ENCODE results near the gene KRT7. TPM values are rescaled to one million over a fixed set of nuclear protein-coding genes. Genes with fewer than 3 reads are reported as not detected.
A peak's percentile ranks its signal among the peaks of the same experiment; 100 is the strongest.

Gene KRT7
- total and polyA plus RNA-seq, 5 donors from 2014 or later = 0.56 to 1.4 TPM; not detected in 3

DNA sequence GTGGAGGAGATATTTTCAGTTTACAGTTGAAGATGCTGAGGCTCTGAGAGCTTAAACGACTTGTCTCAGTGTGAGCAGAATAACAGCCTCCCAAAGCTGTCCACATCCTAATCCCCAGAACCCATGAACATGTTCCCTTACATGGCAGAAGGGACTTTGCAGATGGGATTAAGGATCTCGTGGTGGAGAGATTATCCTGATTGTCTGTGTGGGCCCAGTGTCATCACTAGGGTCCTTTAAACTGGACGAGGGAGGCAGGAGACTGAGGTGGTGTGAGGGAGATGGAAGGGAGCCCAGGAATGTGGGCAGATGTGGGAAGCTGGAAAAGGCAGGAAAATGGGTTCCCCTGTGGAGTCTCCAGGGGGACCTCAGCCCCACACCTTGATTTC lies 31.6 kb upstream of the KRT7 start:
- ATAC-seq (ENCODE audit: low read depth in 2 of 2) (no peak), DNase-seq (no peak)
- Histone ChIP-seq H3K36me3 (ENCODE audit: control insufficient read depth, insufficient read depth, low read length) (no peaks in the 10 kb centered on the region), H3K4me3 (ENCODE audit: low read depth, low read length) (no peak overlapping the region), H3K27me3 (ENCODE audit: control insufficient read depth, insufficient read depth, low read length) (peaks cover 2% of the 10 kb centered on the region), H3K9me3 (ENCODE audit: control insufficient read depth in 2 of 2, low read length in 2 of 2) (no peaks in the 10 kb centered on the region), H3K4me1 (ENCODE audit: control insufficient read depth, insufficient read depth, low read length, poor library complexity, severe bottlenecking) (no peaks in the 10 kb centered on the region), H3K27ac (ENCODE audit: insufficient read depth, low read length, poor library complexity, severe bottlenecking) (no peak overlapping the region)
- no peaks in the 10 kb centered on the region for H3K36me3 Mint-ChIP-seq
- peaks cover 0 to 2% (median 0%) of the 10 kb centered on the region in 7 donors for H3K9me3 Mint-ChIP-seq
- no peak overlapping the region for H3K4me3 Mint-ChIP-seq
- H3K27ac Mint-ChIP-seq = no peak overlapping the region
- peaks cover 0 to 6% (median 2%) of the 10 kb centered on the region in 4 donors for H3K4me1 Mint-ChIP-seq
- H3K27me3 Mint-ChIP-seq = peaks cover 19% of the 10 kb centered on the region

DNA sequence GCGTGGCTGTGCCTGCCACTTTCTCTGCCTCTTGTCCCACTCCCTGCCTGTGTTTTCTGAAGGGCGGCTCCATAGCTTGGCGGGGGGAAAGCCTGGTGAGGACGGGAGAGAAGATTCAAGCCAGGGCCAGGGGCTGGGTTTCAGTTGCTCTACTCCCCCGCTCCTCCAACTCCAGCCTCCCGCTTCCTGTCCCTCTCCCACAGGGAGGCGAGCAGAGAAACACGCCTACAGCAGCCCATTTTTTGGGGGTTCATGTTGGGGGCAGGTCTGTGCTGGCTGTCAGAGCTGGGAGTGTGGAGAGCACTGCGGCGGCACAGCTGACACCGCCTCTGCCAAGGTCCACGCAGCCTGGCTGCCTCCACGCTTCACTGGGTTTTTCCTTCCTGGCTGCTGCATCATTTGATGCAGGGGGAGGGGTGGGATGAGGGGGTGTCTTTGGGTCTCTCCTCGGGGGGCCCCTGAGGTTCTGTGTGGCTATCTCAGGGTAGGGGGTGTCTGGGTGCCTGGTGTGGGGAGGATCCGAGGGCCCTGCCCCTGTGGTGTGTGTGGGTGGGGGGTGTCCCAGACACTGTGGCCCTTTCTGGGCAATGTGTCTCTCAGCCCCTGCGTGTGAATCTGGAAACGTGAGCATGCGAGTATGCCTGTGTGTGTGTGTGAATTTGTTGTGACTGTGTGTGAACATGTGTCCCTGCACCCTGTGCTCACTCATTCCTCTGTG lies 30.5 kb upstream of the KRT7 start:
- H3K27ac Mint-ChIP-seq = no peak overlapping the region
- peaks cover 2% of the 10 kb centered on the region for H3K27me3 ChIP-seq (ENCODE audit: control insufficient read depth, insufficient read depth, low read length)

DNA sequence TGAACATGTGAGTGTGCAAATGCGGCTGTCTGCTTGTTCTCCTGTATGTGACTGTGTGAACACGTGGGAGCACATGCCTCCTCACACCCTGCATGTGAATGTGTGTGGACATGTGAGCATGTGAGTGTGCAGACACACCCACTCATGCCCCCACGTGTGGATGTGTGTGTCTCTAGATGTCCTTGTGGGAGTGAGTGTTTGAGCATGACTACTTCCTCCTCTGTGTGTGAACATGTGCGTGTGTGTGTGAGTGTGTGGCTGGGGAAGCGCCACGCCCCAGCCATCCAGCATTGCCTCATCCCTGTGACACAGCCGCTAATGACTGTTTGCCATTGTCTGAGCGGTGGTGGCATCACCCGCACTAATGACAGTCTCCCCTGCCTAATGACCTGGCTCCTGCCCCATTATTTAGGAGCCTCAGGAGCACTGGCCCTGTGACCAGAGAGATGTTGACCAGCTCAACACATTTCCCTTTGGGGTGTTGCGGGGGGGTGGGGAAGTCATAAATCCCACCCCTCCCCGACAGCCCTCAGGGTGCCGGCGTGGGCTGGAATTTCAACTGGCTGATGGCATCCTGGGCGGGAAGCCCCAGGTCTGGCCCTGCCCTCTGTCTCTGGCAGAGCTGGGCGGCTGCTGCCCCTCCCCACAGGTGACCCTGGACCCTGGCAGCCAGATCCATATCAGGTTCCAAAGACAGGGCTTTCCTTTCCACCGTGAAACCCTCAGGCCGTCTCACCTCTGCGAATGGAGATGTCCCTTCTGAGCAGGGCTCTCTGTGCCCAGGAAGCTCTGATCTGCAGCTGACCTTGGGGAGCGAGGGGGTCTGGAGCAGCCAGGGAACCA lies 29.7 kb upstream of the KRT7 start:
- Histone ChIP-seq H3K27ac (ENCODE audit: insufficient read depth, low read length, poor library complexity, severe bottlenecking) (no peak overlapping the region), H3K4me1 (ENCODE audit: control insufficient read depth, insufficient read depth, low read length, poor library complexity, severe bottlenecking) (no peaks in the 10 kb centered on the region), H3K9me3 (ENCODE audit: control insufficient read depth in 2 of 2, low read length in 2 of 2) (no peaks in the 10 kb centered on the region), H3K36me3 (ENCODE audit: control insufficient read depth, insufficient read depth, low read length) (no peaks in the 10 kb centered on the region), H3K4me3 (ENCODE audit: low read depth, low read length) (no peak overlapping the region), H3K27me3 (ENCODE audit: control insufficient read depth, insufficient read depth, low read length) (peaks cover 2% of the 10 kb centered on the region)
- peaks cover 0 to 2% (median 0%) of the 10 kb centered on the region in 7 donors for H3K9me3 Mint-ChIP-seq
- H3K4me3 Mint-ChIP-seq = no peak overlapping the region
- peaks cover 0 to 6% (median 2%) of the 10 kb centered on the region in 4 donors for H3K4me1 Mint-ChIP-seq
- no peaks in the 10 kb centered on the region for H3K36me3 Mint-ChIP-seq
- peak in 1 of 3 donors; percentile 7 for DNase-seq
- no peak overlapping the region for H3K27ac Mint-ChIP-seq
- peaks cover 20% of the 10 kb centered on the region for H3K27me3 Mint-ChIP-seq
- ATAC-seq (ENCODE audit: low read depth in 2 of 2) = peak; percentile 22 to 42

More for the DNA sequence above, 30.5 kb upstream of the KRT7 start:
- no peaks in the 10 kb centered on the region for H3K9me3 ChIP-seq (ENCODE audit: control insufficient read depth in 2 of 2, low read length in 2 of 2)
- Mint-ChIP-seq H3K36me3 (no peaks in the 10 kb centered on the region), H3K27me3 (peaks cover 19% of the 10 kb centered on the region), H3K4me1 (peaks cover 0 to 6% (median 2%) of the 10 kb centered on the region in 4 donors), H3K9me3 (peaks cover 0 to 2% (median 0%) of the 10 kb centered on the region in 7 donors), H3K4me3 (no peak overlapping the region)
- no peaks in the 10 kb centered on the region for H3K36me3 ChIP-seq (ENCODE audit: control insufficient read depth, insufficient read depth, low read length)
- no peaks in the 10 kb centered on the region for H3K4me1 ChIP-seq (ENCODE audit: control insufficient read depth, insufficient read depth, low read length, poor library complexity, severe bottlenecking)
- DNase-seq = no peak
- no peak overlapping the region for H3K27ac ChIP-seq (ENCODE audit: insufficient read depth, low read length, poor library complexity, severe bottlenecking)
- peak in 1 of 2 donors; percentile 2 for ATAC-seq (ENCODE audit: low read depth in 2 of 2)
- no peak overlapping the region for H3K4me3 ChIP-seq (ENCODE audit: low read depth, low read length)

DNA sequence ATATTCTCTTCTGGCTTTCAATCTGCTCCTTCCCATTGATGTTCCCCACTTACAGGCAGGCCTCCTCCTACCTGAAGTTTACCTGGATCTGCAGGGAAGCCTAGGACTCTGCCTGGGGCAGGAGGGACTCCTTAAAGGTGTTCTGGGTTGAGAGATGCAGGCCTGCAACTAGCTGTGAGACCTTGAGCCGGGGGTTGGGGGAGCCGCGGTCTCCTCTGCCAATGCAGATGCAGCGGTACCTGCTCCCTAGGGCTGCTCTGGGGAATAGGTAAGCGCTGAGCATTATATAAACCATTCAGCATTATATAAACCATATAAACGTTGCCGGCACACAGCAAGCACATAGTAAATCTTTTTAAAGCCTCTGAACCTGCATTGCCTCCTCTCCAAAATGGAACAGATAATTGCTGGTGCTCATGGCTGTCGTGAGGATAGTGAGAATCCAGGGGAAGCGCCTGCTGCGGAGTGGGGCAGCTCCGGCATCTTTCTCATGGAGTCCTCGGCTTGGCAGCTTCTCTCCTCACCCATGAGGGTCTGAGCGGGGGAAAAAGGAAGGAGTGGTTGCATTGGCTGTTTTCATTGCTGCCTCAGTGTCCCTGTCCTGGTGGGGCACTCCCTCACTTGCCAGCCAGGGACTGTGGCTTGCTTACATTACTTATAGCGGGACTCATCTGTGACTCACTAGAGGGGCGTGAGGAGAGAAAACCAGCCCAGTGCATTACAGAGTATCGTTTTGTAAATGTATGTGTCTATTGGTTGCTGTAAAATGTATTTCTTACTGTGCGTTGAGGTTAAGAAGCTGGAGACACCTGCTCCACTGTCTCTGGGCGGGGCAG lies 28.7 kb upstream of the KRT7 start:
- no peaks in the 10 kb centered on the region for H3K36me3 ChIP-seq (ENCODE audit: control insufficient read depth, insufficient read depth, low read length)
- ATAC-seq (ENCODE audit: low read depth in 2 of 2) = no peak
- H3K4me1 ChIP-seq (ENCODE audit: control insufficient read depth, insufficient read depth, low read length, poor library complexity, severe bottlenecking) = no peaks in the 10 kb centered on the region
- H3K9me3 ChIP-seq (ENCODE audit: control insufficient read depth in 2 of 2, low read length in 2 of 2) = no peaks in the 10 kb centered on the region
- no peak overlapping the region for H3K27ac ChIP-seq (ENCODE audit: insufficient read depth, low read length, poor library complexity, severe bottlenecking)
- H3K27ac Mint-ChIP-seq = no peak overlapping the region
- H3K4me3 ChIP-seq (ENCODE audit: low read depth, low read length) = no peak overlapping the region
- no peaks in the 10 kb centered on the region for H3K36me3 Mint-ChIP-seq
- H3K27me3 ChIP-seq (ENCODE audit: control insufficient read depth, insufficient read depth, low read length) = peaks cover 2% of the 10 kb centered on the region
- peaks cover 0 to 2% (median 0%) of the 10 kb centered on the region in 7 donors for H3K9me3 Mint-ChIP-seq
- DNase-seq = no peak
- peaks cover 25% of the 10 kb centered on the region for H3K27me3 Mint-ChIP-seq
- peaks cover 0 to 5% (median 0%) of the 10 kb centered on the region in 4 donors for H3K4me1 Mint-ChIP-seq
- no peak overlapping the region for H3K4me3 Mint-ChIP-seq

DNA sequence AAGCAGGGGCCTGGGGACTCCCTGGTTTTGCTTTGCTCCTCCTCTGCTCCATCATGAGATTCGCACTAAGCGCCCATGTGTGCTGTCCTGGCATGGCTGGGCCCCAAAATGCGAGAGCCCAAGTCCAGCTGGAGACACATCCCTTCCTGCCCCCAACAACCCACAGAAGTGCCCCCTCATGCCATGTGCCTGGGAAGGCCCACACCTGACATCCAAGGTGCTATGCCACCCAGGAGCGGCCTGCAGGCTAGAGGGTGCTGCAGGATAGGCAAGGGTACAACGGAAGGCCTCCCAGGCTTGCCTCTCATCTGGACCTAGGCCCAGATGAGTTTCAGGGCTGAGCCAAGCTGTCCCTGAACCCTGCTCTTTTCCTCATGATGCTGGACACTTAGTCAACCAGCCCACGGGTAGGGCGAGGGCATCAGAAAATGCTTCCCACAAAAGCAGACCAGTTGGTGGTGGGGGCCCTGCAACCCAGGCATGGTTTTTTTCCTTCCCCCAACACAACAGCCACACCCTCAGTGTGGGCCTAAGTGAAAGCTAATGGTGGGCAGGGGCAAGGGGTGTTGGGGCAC lies 28.0 kb upstream of the KRT7 start:
- DNase-seq (no peak), ATAC-seq (ENCODE audit: low read depth in 2 of 2) (no peak)
- peaks cover 0 to 2% (median 0%) of the 10 kb centered on the region in 7 donors for H3K9me3 Mint-ChIP-seq
- Histone ChIP-seq H3K36me3 (ENCODE audit: control insufficient read depth, insufficient read depth, low read length) (no peaks in the 10 kb centered on the region), H3K27ac (ENCODE audit: insufficient read depth, low read length, poor library complexity, severe bottlenecking) (no peak overlapping the region), H3K4me1 (ENCODE audit: control insufficient read depth, insufficient read depth, low read length, poor library complexity, severe bottlenecking) (no peaks in the 10 kb centered on the region), H3K9me3 (ENCODE audit: control insufficient read depth in 2 of 2, low read length in 2 of 2) (no peaks in the 10 kb centered on the region), H3K27me3 (ENCODE audit: control insufficient read depth, insufficient read depth, low read length) (peaks cover 2% of the 10 kb centered on the region), H3K4me3 (ENCODE audit: low read depth, low read length) (no peak overlapping the region)
- H3K4me3 Mint-ChIP-seq = no peak overlapping the region
- H3K36me3 Mint-ChIP-seq = no peaks in the 10 kb centered on the region
- H3K4me1 Mint-ChIP-seq = peaks cover 0 to 5% (median 0%) of the 10 kb centered on the region in 4 donors
- H3K27ac Mint-ChIP-seq = no peak overlapping the region
- peaks cover 32% of the 10 kb centered on the region for H3K27me3 Mint-ChIP-seq

DNA sequence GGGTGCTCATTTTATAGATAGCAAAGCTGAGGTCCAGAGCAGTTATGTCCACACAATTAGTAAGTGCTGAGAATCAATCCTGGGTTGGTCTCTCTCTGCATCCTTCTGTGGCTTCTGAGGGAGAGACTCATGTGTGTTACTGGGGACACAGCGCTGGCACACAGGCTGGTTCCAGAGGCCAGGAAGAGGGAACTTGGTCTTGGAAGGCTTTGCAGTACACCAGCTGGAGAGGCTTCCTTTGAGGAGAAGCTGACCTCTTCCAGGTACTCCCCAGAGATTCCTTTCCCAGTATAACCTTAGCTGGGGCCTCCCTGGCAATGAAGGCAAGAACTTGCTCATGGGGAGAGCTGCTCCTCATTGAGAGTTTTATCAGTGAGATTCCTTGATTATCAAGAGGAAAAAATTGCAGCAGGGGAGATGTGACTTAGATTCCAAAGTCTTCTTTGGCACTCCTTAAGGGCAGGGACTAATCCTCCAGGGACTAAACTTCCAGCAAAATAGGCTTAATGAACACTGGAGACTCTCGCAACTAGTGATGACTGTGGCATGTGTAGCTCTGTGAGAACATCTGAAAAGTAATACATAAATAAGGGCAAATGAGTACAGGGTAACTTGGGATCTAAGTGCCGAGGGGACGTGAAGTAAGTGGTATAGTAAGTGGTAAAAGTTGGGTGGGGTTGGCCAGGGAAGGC lies 27.3 kb upstream of the KRT7 start:
- no peaks in the 10 kb centered on the region for H3K4me1 ChIP-seq (ENCODE audit: control insufficient read depth, insufficient read depth, low read length, poor library complexity, severe bottlenecking)
- no peak overlapping the region for H3K27ac ChIP-seq (ENCODE audit: insufficient read depth, low read length, poor library complexity, severe bottlenecking)

More for the DNA sequence above, 27.3 kb upstream of the KRT7 start:
- Mint-ChIP-seq H3K27ac (no peak overlapping the region), H3K4me3 (no peak overlapping the region), H3K36me3 (no peaks in the 10 kb centered on the region), H3K4me1 (peaks cover 0 to 5% (median 0%) of the 10 kb centered on the region in 4 donors), H3K27me3 (peaks cover 34% of the 10 kb centered on the region), H3K9me3 (peaks cover 0 to 2% (median 0%) of the 10 kb centered on the region in 7 donors)
- ATAC-seq (ENCODE audit: low read depth in 2 of 2) (no peak), DNase-seq (no peak)
- Histone ChIP-seq H3K9me3 (ENCODE audit: control insufficient read depth in 2 of 2, low read length in 2 of 2) (no peaks in the 10 kb centered on the region), H3K36me3 (ENCODE audit: control insufficient read depth, insufficient read depth, low read length) (no peaks in the 10 kb centered on the region), H3K4me3 (ENCODE audit: low read depth, low read length) (no peak overlapping the region), H3K27me3 (ENCODE audit: control insufficient read depth, insufficient read depth, low read length) (peaks cover 2% of the 10 kb centered on the region)
